HCT116 (cell line): ENCODE results near the gene BRAT1. TPM values are rescaled to one million over a fixed set of nuclear protein-coding genes. Genes with fewer than 3 reads are reported as not detected.

Experiments used
- ATAC-seq: fragments of 200-7000 bp; cut with Tn5 transposase; 2 replicates; pipeline ENCODE4 v1.9.1; 2020; ENCODE audit warnings: mild to moderate bottlenecking, moderate library complexity
- BruUV-seq: library from RNA; stranded (reverse); fragments of 400-500 nt; replicated peaks from 2 replicates; lab custom pipeline; 2021; lab: Mats Ljungman, UMichigan
- CTCF ChIA-PET: fragments of 300-600 bp; sonication (Branson Sonifier 250); formaldehyde crosslinking; loops from one replicate; lab custom pipeline; 2021; ENCODE audit warnings: antibody characterized with exemption; lab: Charles Lee
- POLR2A ChIA-PET: fragments of 300-600, 350-600 bp; sonication (Branson Sonifier 250); formaldehyde crosslinking; loops from one replicate; lab custom pipeline; 2021; ENCODE audit warnings: antibody characterized with exemption; lab: Charles Lee
- RAD21 ChIA-PET, 2 experiments: fragments of 300-600 bp; sonication (Branson Sonifier 250); formaldehyde crosslinking; loops; one replicate each; lab custom pipeline; 2023; ENCODE audit warnings: low total read pairs in 2 of 2; ENCODE audit not compliant: uncharacterized antibody in 2 of 2, unreplicated experiment in 2 of 2, low non-redundant PET in 1 of 2; lab: Charles Lee
- DNase-seq: peaks from one replicate; pipeline ENCODE4 v3.0.0-alpha.2; 2010; ENCODE audit warnings: low read depth, low spot score
- H2AFZ ChIP-seq: fragments of 200-600 bp; shearing (Covaris generic), sonication (generic); 2 replicates; pipeline ENCODE4 v1.6.1; 2017; ENCODE audit warnings: low read depth, mixed run types, mixed read lengths, antibody characterized with exemption, low read length; ENCODE audit not compliant: poor library complexity, severe bottlenecking
- H3K27ac ChIP-seq: 2 replicates; pipeline ENCODE4 v1.5.1; 2012; ENCODE audit warnings: low read depth, low read length
- H3K27me3 ChIP-seq: fragments of 200-600 bp; sonication (generic); 2 replicates; pipeline ENCODE4 v1.6.1; 2016; ENCODE audit warnings: mixed run types, low read length, mixed read lengths; ENCODE audit not compliant: insufficient read depth
- H3K36me3 ChIP-seq, 2 experiments: fragments of 200-500 bp in 1 of 2; fragments of 200-600 bp in 1 of 2; sonication (Bioruptor generic) in 1 of 2; sonication (generic) in 1 of 2; 2 replicates each; pipeline versions ENCODE4 v1.5.1 to v1.6.1; 2014 to 2016; ENCODE audit warnings: low read length in 2 of 2, inconsistent platforms in 1 of 2, mixed read lengths in 1 of 2, mixed run types in 1 of 2; ENCODE audit not compliant: insufficient read depth in 2 of 2, control insufficient read depth in 1 of 2
- H3K4me1 ChIP-seq, 2 experiments: fragments of 200-600 bp in 1 of 2; sonication (generic) in 1 of 2; 2 replicates each; pipeline versions ENCODE4 v1.5.1 to v1.6.1; 2012 to 2017; ENCODE audit warnings: low read length in 2 of 2, inconsistent platforms in 1 of 2, mild to moderate bottlenecking in 1 of 2, mixed read lengths in 1 of 2, mixed run types in 1 of 2, moderate library complexity in 1 of 2; ENCODE audit not compliant: insufficient read depth in 2 of 2, control insufficient read depth in 1 of 2
- H3K4me2 ChIP-seq: fragments of 200-600 bp; sonication (generic); 2 replicates; pipeline ENCODE4 v1.6.1; 2017; ENCODE audit warnings: mixed run types, low read length, mixed read lengths
- H3K4me3 ChIP-seq, 2 experiments: fragments of 200-600 bp in 1 of 2; sonication (generic) in 1 of 2; replicated peaks in 1 of 2; 2 replicates each; pipeline ENCODE4 v1.5.1; 2011 to 2016; ENCODE audit warnings: low read length in 2 of 2, control low read depth in 1 of 2, low read depth in 1 of 2, mild to moderate bottlenecking in 1 of 2, mixed read lengths in 1 of 2, mixed run types in 1 of 2
- H3K79me2 ChIP-seq: fragments of 200-600 bp; sonication (generic); 2 replicates; pipeline ENCODE4 v1.6.1; 2017; ENCODE audit warnings: mild to moderate bottlenecking, mixed run types, low read length, moderate library complexity, mixed read lengths; ENCODE audit not compliant: insufficient read depth
- H3K9ac ChIP-seq: fragments of 200-600 bp; sonication (generic); 2 replicates; pipeline ENCODE4 v1.6.1; 2016; ENCODE audit warnings: low read length, mixed read lengths
- H3K9me2 ChIP-seq: fragments of 200-600 bp; sonication (generic), shearing (Covaris generic); 2 replicates; pipeline ENCODE4 v1.6.1; 2017; ENCODE audit warnings: mixed run types, mild to moderate bottlenecking, moderate library complexity; ENCODE audit not compliant: insufficient read depth
- H3K9me3 ChIP-seq, 2 experiments: fragments of 200-500 bp in 1 of 2; fragments of 200-600 bp in 1 of 2; sonication (Bioruptor generic) in 1 of 2; sonication (generic) in 1 of 2; 2 replicates each; pipeline ENCODE4 v1.6.1; 2014 to 2017; ENCODE audit warnings: low read length in 2 of 2, mixed read lengths in 2 of 2, inconsistent platforms in 1 of 2, low read depth in 1 of 2, mild to moderate bottlenecking in 1 of 2, mixed run types in 1 of 2, moderate library complexity in 1 of 2; ENCODE audit not compliant: control insufficient read depth in 1 of 2, insufficient read depth in 1 of 2
- H4K20me1 ChIP-seq: fragments of 200-600 bp; sonication (generic), shearing (Covaris generic); 2 replicates; pipeline ENCODE4 v1.6.1; 2017; ENCODE audit warnings: mixed run types, mild to moderate bottlenecking, moderate library complexity; ENCODE audit not compliant: insufficient read depth
- CBX3 ChIP-seq: IDR thresholded peaks from 2 replicates; pipeline ENCODE4 v1.6.1; 2012; ENCODE audit warnings: low read depth
- EGR1 ChIP-seq: IDR thresholded peaks from 2 replicates; pipeline ENCODE4 v1.6.1; 2012; ENCODE audit warnings: low read depth
- EZH2phosphoT487 ChIP-seq: fragments of 200-600 bp; IDR thresholded peaks from 2 replicates; pipeline ENCODE4 v1.6.1; 2018; ENCODE audit warnings: antibody characterized with exemption, borderline replicate concordance
- MAX ChIP-seq: IDR thresholded peaks from 2 replicates; pipeline ENCODE4 v1.6.1; 2012
- ZBTB33 ChIP-seq: IDR thresholded peaks from 2 replicates; pipeline ENCODE4 v1.6.1; 2011; ENCODE audit warnings: mild to moderate bottlenecking, low read length, moderate library complexity; ENCODE audit not compliant: insufficient replicate concordance; ENCODE audit errors: extremely low read depth
- ZFX ChIP-seq: fragments of 450-650 bp; IDR thresholded peaks from 2 replicates; pipeline ENCODE4 v1.6.1; 2017
- intact Hi-C: fragments of 100-400 bp; cut with micrococcal nuclease; formaldehyde crosslinking; loops from 2 replicates; pipeline ENCODE4 v1.10.0; 2022
- total RNA-seq: library from RNA; stranded (reverse); gene quantifications from one replicate; pipeline ENCODE4 v1.2.1, GENCODE V29; 2021; ENCODE audit not compliant: unreplicated experiment

The BRAT1 gene
- total RNA-seq, 1 experiment from 2014 or later, result 47.6 TPM

- no peak overlapping the region for H3K9ac ChIP-seq
- ChIA-PET POLR2A (no interaction called here), CTCF (no interaction called here), RAD21 (no interaction called here)
- H3K36me3 ChIP-seq, result no peaks in the 10 kb centered on the region
- BruUV-seq, result no TSS peak
- DNase-seq (no peak), ATAC-seq (no peak)
- H4K20me1 ChIP-seq, result no peaks in the 10 kb centered on the region
- no peak overlapping the region for H3K27ac ChIP-seq
- H3K9me3 ChIP-seq, result no peaks in the 10 kb centered on the region
- no peaks in the 10 kb centered on the region for H3K9me2 ChIP-seq
- no peaks in the 10 kb centered on the region for H3K27me3 ChIP-seq
- H3K4me3 ChIP-seq, result no peak overlapping the region
- no peak overlapping the region for H2AFZ ChIP-seq
- no peak overlapping the region for H3K4me2 ChIP-seq
- TF ChIP-seq ZFX, result no peak
- no peak for TF ChIP-seq MAX
- no peak for TF ChIP-seq EGR1
- TF ChIP-seq CBX3, result no peak
- TF ChIP-seq ZBTB33, result no peak
- TF ChIP-seq EZH2phosphoT487, result no peak
- H3K79me2 ChIP-seq, result no peaks in the 10 kb centered on the region
- no peaks in the 10 kb centered on the region for H3K4me1 ChIP-seq
- intact Hi-C loops, result no loop called here
Observed at GRCh38 chr7:2510909-2511768, 44.2 kb downstream of the BRAT1 start.
